ENCODE measurements around the gene CBFB.

Gene CBFB

GRCh38 chr16:67144943-67145342 is 116.0 kb downstream of the CBFB start:
- DNase-seq = no peak

DNA sequence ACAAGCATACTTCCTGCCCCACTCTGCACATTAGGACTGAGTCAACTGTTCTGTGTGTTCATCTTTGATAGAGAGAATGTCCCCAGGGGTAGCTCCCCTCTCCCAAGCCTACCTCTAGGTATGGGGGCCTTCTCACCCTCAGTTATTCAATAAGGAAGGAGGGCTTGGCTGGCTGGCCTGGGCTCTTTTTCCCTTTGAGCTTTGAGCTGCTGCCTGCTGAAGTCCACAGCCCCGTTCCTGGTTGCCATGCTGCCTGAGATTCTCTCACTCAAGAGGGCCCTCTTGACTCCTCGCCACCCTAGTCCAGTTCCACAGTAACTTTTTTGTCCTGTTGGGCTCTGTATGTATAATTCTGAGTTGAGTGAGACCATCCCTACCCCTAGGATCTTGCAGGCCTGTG is 116.8 kb downstream of the CBFB start:
- no peak for DNase-seq

GRCh38 chr16:67146523-67147357 is 117.8 kb downstream of the CBFB start:
- DNase-seq = no peak

- DNase-seq = no peak
Observed at GRCh38 chr16:67147437-67148140, 118.6 kb downstream of the CBFB start.

GRCh38 chr16:67148221-67148620 is 119.3 kb downstream of the CBFB start:
- DNase-seq = no peak

GRCh38 chr16:67148656-67149275 is 119.8 kb downstream of the CBFB start:
- no peak for DNase-seq

DNA sequence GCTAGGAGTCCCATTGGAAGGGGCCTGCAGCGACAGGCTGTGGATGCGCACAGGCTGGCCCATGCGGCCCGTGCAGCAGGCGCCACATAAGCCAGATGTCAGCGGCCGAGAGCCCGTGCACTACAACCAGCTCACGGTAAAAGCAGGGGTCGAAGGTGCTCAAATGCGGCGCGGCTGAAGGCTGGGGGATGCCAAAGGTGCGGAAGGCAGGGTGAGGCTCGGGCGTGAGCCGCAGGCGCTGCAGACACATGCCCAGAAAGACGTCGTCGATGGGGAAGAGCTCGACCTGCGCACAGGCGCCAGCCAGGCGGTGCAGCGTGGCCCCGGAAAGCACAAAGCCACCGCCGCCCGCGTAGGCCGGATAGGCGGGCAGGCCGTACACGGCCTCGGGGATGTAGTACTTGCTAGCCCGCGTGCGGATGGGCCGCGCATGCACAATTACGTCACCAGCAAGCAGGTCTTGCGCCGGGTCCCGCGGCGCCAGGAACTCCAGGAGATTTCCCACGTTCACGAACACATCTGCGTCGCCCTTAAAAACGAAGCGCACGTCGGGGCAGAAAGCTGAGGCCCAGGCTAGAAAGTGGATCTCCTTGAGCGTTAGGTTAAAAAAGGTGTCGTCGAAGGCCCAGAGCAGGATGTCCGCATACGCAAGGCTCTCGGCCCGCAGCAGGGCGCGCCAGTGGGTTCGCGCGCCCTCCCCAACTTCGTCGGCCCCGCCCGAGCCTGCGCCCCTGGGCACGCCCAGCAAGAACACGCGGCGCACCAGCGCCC is 120.5 kb downstream of the CBFB start:
- no peak for DNase-seq

- no peak for DNase-seq
Observed at GRCh38 chr16:67150047-67150832, 121.3 kb downstream of the CBFB start.
